SU-DHL-6 (cell line): ENCODE data around the gene ZMIZ1.

Experiments used
- CTCF ChIP-seq: fragments of 200-600 bp; sonication (generic); IDR thresholded peaks from one replicate; pipeline ENCODE4 v1.5.1; 2017; ENCODE audit warnings: antibody characterized with exemption, mild to moderate bottlenecking, low read length, moderate library complexity; ENCODE audit not compliant: insufficient read depth, poor library complexity, severe bottlenecking
- EZH2phosphoT487 ChIP-seq: fragments of 200-600 bp; sonication (generic), shearing (Covaris generic); conservative IDR thresholded peaks from 2 replicates; pipeline ENCODE4 v1.6.1; 2018; ENCODE audit warnings: mild to moderate bottlenecking, antibody characterized with exemption, low read length, moderate library complexity, mixed read lengths

- TF ChIP-seq CTCF (no peak), EZH2phosphoT487 (no peak)
These were observed 281.8 kb downstream of the ZMIZ1 start for GRCh38 chr10:79350407-79351154.
